Measurements from ENCODE around the gene MPDU1.
"Not testable (repeated sequence)": the region's sequence is repeated elsewhere in the genome, so short reads cannot be mapped to it uniquely, and the experiment has no call there.

Gene MPDU1

GRCh38 chr17:7586673-7587419 is 3.2 kb downstream of the MPDU1 start:
- H3K36me3 Mint-ChIP-seq: peaks cover 2% of the 10 kb centered on the region
- H3K4me1 Mint-ChIP-seq (ENCODE audit: low read depth): peaks cover 26% of the 10 kb centered on the region
- no peaks in the 10 kb centered on the region for H3K9me3 Mint-ChIP-seq (ENCODE audit: low read depth)
- no peak overlapping the region for H3K27ac Mint-ChIP-seq
- H3K4me3 Mint-ChIP-seq: peak overlapping the region; percentile 42
- no peaks in the 10 kb centered on the region for H3K27me3 Mint-ChIP-seq

GRCh38 chr17:7587420-7588151 is 3.9 kb downstream of the MPDU1 start:
- Mint-ChIP-seq H3K9me3 (ENCODE audit: low read depth) (no peaks in the 10 kb centered on the region), H3K27me3 (no peaks in the 10 kb centered on the region), H3K27ac (no peak overlapping the region), H3K4me1 (ENCODE audit: low read depth) (peaks cover 19% of the 10 kb centered on the region), H3K36me3 (peaks cover 2% of the 10 kb centered on the region), H3K4me3 (peak overlapping the region; percentile 42)

- H3K36me3 Mint-ChIP-seq: peaks cover 6% of the 10 kb centered on the region
- H3K27me3 Mint-ChIP-seq: no peaks in the 10 kb centered on the region
- peaks cover 14% of the 10 kb centered on the region for H3K4me1 Mint-ChIP-seq (ENCODE audit: low read depth)
- no peak overlapping the region for H3K4me3 Mint-ChIP-seq
- no peak overlapping the region for H3K27ac Mint-ChIP-seq
- no peaks in the 10 kb centered on the region for H3K9me3 Mint-ChIP-seq (ENCODE audit: low read depth)
Measured at GRCh38 chr17:7588553-7589203, 5.0 kb downstream of the MPDU1 start.

GRCh38 chr17:7589204-7589868 is 5.7 kb downstream of the MPDU1 start:
- H3K36me3 Mint-ChIP-seq: peaks cover 10% of the 10 kb centered on the region
- peaks cover 10% of the 10 kb centered on the region for H3K4me1 Mint-ChIP-seq (ENCODE audit: low read depth)
- no peak overlapping the region for H3K4me3 Mint-ChIP-seq
- H3K27ac Mint-ChIP-seq: no peak overlapping the region
- no peaks in the 10 kb centered on the region for H3K27me3 Mint-ChIP-seq
- H3K9me3 Mint-ChIP-seq (ENCODE audit: low read depth): no peaks in the 10 kb centered on the region

GRCh38 chr17:7589891-7590691 is 6.4 kb downstream of the MPDU1 start, which contains the start of gene SOX15:
Gene SOX15 (minus strand): TSS chr17:7590094. CDS start chr17:7589676, 418 bp downstream.
- Mint-ChIP-seq H3K27me3 (no peaks in the 10 kb centered on the region), H3K9me3 (ENCODE audit: low read depth) (no peaks in the 10 kb centered on the region), H3K4me1 (ENCODE audit: low read depth) (peaks cover 5% of the 10 kb centered on the region), H3K36me3 (peaks cover 9% of the 10 kb centered on the region), H3K4me3 (no peak within 1 kb of the TSS), H3K27ac (no peak within 1 kb of the TSS)

GRCh38 chr17:7590743-7591142 is 7.1 kb downstream of the MPDU1 start:
- peaks cover 9% of the 10 kb centered on the region for H3K36me3 Mint-ChIP-seq
- H3K27me3 Mint-ChIP-seq: no peaks in the 10 kb centered on the region
- no peaks in the 10 kb centered on the region for H3K9me3 Mint-ChIP-seq (ENCODE audit: low read depth)
- H3K4me3 Mint-ChIP-seq: no peak overlapping the region
- H3K4me1 Mint-ChIP-seq (ENCODE audit: low read depth): peaks cover 3% of the 10 kb centered on the region
- H3K27ac Mint-ChIP-seq: no peak overlapping the region

- H3K4me3 Mint-ChIP-seq: no peak overlapping the region
- no peak overlapping the region for H3K27ac Mint-ChIP-seq
- H3K9me3 Mint-ChIP-seq (ENCODE audit: low read depth): no peaks in the 10 kb centered on the region
- no peaks in the 10 kb centered on the region for H3K27me3 Mint-ChIP-seq
- peaks cover 2% of the 10 kb centered on the region for H3K4me1 Mint-ChIP-seq (ENCODE audit: low read depth)
- peaks cover 9% of the 10 kb centered on the region for H3K36me3 Mint-ChIP-seq
Measured at GRCh38 chr17:7591596-7591995, 7.9 kb downstream of the MPDU1 start.

- Mint-ChIP-seq H3K4me3 (no peak overlapping the region), H3K36me3 (peaks cover 12% of the 10 kb centered on the region), H3K27ac (no peak overlapping the region), H3K27me3 (no peaks in the 10 kb centered on the region), H3K9me3 (ENCODE audit: low read depth) (no peaks in the 10 kb centered on the region), H3K4me1 (ENCODE audit: low read depth) (peaks cover 3% of the 10 kb centered on the region)
Measured at GRCh38 chr17:7592422-7593021, 8.9 kb downstream of the MPDU1 start.

GRCh38 chr17:7593296-7593695 is 9.6 kb downstream of the MPDU1 start:
- no peaks in the 10 kb centered on the region for H3K27me3 Mint-ChIP-seq
- no peak overlapping the region for H3K4me3 Mint-ChIP-seq
- H3K27ac Mint-ChIP-seq: no peak overlapping the region
- H3K36me3 Mint-ChIP-seq: peaks cover 12% of the 10 kb centered on the region
- H3K4me1 Mint-ChIP-seq (ENCODE audit: low read depth): peaks cover 2% of the 10 kb centered on the region
- H3K9me3 Mint-ChIP-seq (ENCODE audit: low read depth): no peaks in the 10 kb centered on the region

- peaks cover 14% of the 10 kb centered on the region for H3K36me3 Mint-ChIP-seq
- not testable (repeated sequence) for H3K27me3 Mint-ChIP-seq, H3K27ac Mint-ChIP-seq
Measured at GRCh38 chr17:7597561-7597960, 13.9 kb downstream of the MPDU1 start.

GRCh38 chr17:7606280-7606679 is 22.6 kb downstream of the MPDU1 start:
- H3K27me3 Mint-ChIP-seq: no peaks in the 10 kb centered on the region
- peaks cover 9% of the 10 kb centered on the region for H3K36me3 Mint-ChIP-seq
- peaks cover 17% of the 10 kb centered on the region for H3K4me1 Mint-ChIP-seq (ENCODE audit: low read depth)
- H3K27ac Mint-ChIP-seq: peak overlapping the region; percentile 61
- H3K4me3 Mint-ChIP-seq: no peak overlapping the region
- H3K9me3 Mint-ChIP-seq (ENCODE audit: low read depth): no peaks in the 10 kb centered on the region

More at GRCh38 chr17:7597561-7597960, 13.9 kb downstream of the MPDU1 start:
- not testable (repeated sequence) for H3K4me1 Mint-ChIP-seq (ENCODE audit: low read depth); H3K9me3 Mint-ChIP-seq (ENCODE audit: low read depth); H3K4me3 Mint-ChIP-seq

GRCh38 chr17:7610641-7611040 is 27.0 kb downstream of the MPDU1 start:
- H3K4me1 Mint-ChIP-seq (ENCODE audit: low read depth): peaks cover 41% of the 10 kb centered on the region
- no peak overlapping the region for H3K27ac Mint-ChIP-seq
- no peaks in the 10 kb centered on the region for H3K9me3 Mint-ChIP-seq (ENCODE audit: low read depth)
- no peaks in the 10 kb centered on the region for H3K27me3 Mint-ChIP-seq
- peak overlapping the region; percentile 48 for H3K4me3 Mint-ChIP-seq
- peaks cover 9% of the 10 kb centered on the region for H3K36me3 Mint-ChIP-seq

- H3K4me1 Mint-ChIP-seq (ENCODE audit: low read depth): peaks cover 38% of the 10 kb centered on the region
- H3K36me3 Mint-ChIP-seq: peaks cover 3% of the 10 kb centered on the region
- peak overlapping the region; percentile 7 for H3K27ac Mint-ChIP-seq
- H3K4me3 Mint-ChIP-seq: peak overlapping the region; percentile 95
- H3K27me3 Mint-ChIP-seq: no peaks in the 10 kb centered on the region
- H3K9me3 Mint-ChIP-seq (ENCODE audit: low read depth): no peaks in the 10 kb centered on the region
Measured at GRCh38 chr17:7611635-7612293, 28.1 kb downstream of the MPDU1 start.
